HFFc6 (cell line): ENCODE data around the gene TAS1R3. TPM values are rescaled to one million over a fixed set of nuclear protein-coding genes. Genes with fewer than 3 reads are reported as not detected.
"Not testable (repeated sequence)": the region's sequence is repeated elsewhere in the genome, so short reads cannot be mapped to it uniquely, and the experiment has no call there.

ENCODE experiments used
- DNase-seq: peaks from one replicate; pipeline ENCODE4 v3.0.0-alpha.2; 2018
- H3K27ac Mint-ChIP-seq: 2 replicates; pipeline ENCODE4 v1.8.0; 2020; ENCODE audit warnings: mild to moderate bottlenecking, mixed read lengths
- H3K27me3 Mint-ChIP-seq: 2 replicates; pipeline ENCODE4 v1.8.0; 2021; ENCODE audit warnings: mild to moderate bottlenecking, moderate library complexity, mixed read lengths; ENCODE audit not compliant: insufficient read depth
- H3K36me3 Mint-ChIP-seq: 2 replicates; pipeline ENCODE4 v1.8.0; 2021; ENCODE audit warnings: low read depth, mixed read lengths
- H3K4me1 Mint-ChIP-seq: 2 replicates; pipeline ENCODE4 v1.8.0; 2020; ENCODE audit warnings: low read depth, mixed read lengths
- H3K4me3 Mint-ChIP-seq: 2 replicates; pipeline ENCODE4 v1.8.0; 2020; ENCODE audit warnings: mild to moderate bottlenecking, moderate library complexity, mixed read lengths
- H3K9me3 Mint-ChIP-seq: 2 replicates; pipeline ENCODE4 v1.8.0; 2020; ENCODE audit warnings: mild to moderate bottlenecking, mixed read lengths
- CTCF ChIP-seq: fragments of 200-600 bp; sonication (generic); IDR thresholded peaks from 2 replicates; pipeline ENCODE4 v1.5.0; 2021; ENCODE audit warnings: antibody characterized with exemption, mild to moderate bottlenecking
- total RNA-seq, 6 experiments: library from RNA; stranded (reverse); fragmentation: NEBNext Ultra II Directional; extraction: Animal tissue kit (Norgen Biotek cat#: 25700); gene quantifications; 2 replicates in 1 of 6; 3 replicates in 5 of 6; pipeline ENCODE4 v1.2.3, GENCODE V29; 2021

Gene TAS1R3
- total RNA-seq, 6 experiments from 2014 or later: 0.07 to 0.20 (median 0.13) TPM

GRCh38 chr1:1364266-1364665 lies 33.2 kb downstream of the TAS1R3 start:
- peaks cover 31% of the 10 kb centered on the region for H3K4me1 Mint-ChIP-seq

DNA sequence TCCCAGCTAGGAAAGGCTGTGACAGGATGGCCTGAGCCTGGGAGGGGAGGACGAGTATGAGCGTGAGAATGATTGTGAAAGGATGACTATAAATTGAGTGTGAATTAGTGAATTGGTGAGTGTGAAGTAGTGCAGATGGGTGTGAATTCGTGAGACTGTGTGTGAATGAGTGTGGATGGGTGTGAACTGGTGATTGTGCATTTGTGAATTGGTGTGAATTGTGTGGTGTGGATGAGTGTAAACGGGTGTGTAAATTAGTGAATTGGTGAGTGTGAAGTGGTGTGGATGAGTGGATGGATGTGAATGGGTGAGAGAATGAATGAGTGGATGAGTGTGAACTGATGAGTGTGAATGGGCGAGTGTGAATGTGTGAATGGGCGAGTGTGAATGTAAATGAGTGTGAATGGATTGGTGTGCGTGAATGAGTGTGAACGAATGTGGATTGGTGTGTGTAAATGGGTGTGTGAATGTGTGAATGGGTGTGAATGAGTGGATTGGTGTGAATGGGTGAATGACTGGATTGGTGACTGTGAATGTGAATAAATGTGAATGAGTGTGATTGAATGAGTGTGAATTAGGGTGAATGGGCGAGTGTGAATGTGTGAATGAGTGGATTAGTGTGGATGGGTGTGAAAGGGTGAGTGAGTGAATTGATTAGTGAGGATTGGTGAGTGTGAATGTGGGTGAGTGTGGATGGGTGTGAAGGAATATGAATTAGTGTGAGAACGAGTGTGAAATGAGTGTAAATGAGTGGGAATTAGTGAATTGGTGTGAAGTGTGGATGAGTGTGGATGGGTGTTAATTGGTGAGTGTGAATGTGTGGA lies 35.0 kb downstream of the TAS1R3 start:
- Mint-ChIP-seq H3K9me3 (no peaks in the 10 kb centered on the region), H3K36me3 (no peaks in the 10 kb centered on the region), H3K4me3 (no peak overlapping the region), H3K27me3 (no peaks in the 10 kb centered on the region; the same call in 1 of the 2 replicates), H3K27ac (no peak overlapping the region), H3K4me1 (peaks cover 13% of the 10 kb centered on the region)
- DNase-seq: no peak
- TF ChIP-seq CTCF: no peak

More at GRCh38 chr1:1364266-1364665, 33.2 kb downstream of the TAS1R3 start:
- no peaks in the 10 kb centered on the region for H3K36me3 Mint-ChIP-seq
- no peak overlapping the region for H3K27ac Mint-ChIP-seq
- no peaks in the 10 kb centered on the region for H3K9me3 Mint-ChIP-seq
- DNase-seq: no peak
- TF ChIP-seq CTCF: no peak
- H3K27me3 Mint-ChIP-seq: no peaks in the 10 kb centered on the region; the same call in 1 of the 2 replicates
- H3K4me3 Mint-ChIP-seq: no peak overlapping the region

GRCh38 chr1:1366699-1367066 lies 35.6 kb downstream of the TAS1R3 start:
- H3K27me3 Mint-ChIP-seq: no peaks in the 10 kb centered on the region; the same call in 1 of the 2 replicates
- H3K4me3 Mint-ChIP-seq: no peak overlapping the region
- no peaks in the 10 kb centered on the region for H3K9me3 Mint-ChIP-seq
- peaks cover 8% of the 10 kb centered on the region for H3K4me1 Mint-ChIP-seq
- DNase-seq: no peak
- TF ChIP-seq CTCF: no peak
- no peak overlapping the region for H3K27ac Mint-ChIP-seq
- no peaks in the 10 kb centered on the region for H3K36me3 Mint-ChIP-seq

DNA sequence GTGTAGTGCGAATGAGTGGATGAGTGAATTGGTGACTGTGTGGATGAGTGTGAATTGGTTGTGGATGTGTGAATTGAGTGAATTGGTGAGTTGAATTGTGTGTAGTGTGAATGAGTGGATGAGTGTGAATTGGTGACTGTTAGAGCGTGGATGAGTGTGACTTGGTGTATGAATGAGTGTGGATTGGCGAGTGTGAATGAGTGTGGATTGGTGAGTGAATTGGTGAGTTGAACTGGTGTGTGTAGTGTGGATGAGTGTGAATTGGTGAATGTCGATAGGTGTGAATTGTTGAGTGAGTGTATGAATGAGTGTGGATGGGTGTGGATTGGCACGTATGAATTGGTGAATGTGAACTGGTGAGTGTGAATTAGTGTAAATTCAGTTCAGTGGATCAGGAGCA lies 36.2 kb downstream of the TAS1R3 start:
- Mint-ChIP-seq H3K27ac (no peak overlapping the region), H3K36me3 (no peaks in the 10 kb centered on the region), H3K27me3 (no peaks in the 10 kb centered on the region), H3K9me3 (no peaks in the 10 kb centered on the region), H3K4me3 (no peak overlapping the region), H3K4me1 (peaks cover 6% of the 10 kb centered on the region)
- TF ChIP-seq CTCF: no peak
- DNase-seq: no peak

GRCh38 chr1:1370094-1370493 lies 39.0 kb downstream of the TAS1R3 start:
- H3K27ac Mint-ChIP-seq, H3K4me3 Mint-ChIP-seq, DNase-seq, H3K36me3 Mint-ChIP-seq, H3K9me3 Mint-ChIP-seq, H3K27me3 Mint-ChIP-seq: not testable (repeated sequence)
- peaks cover 11% of the 10 kb centered on the region; the same call in 1 of the 2 replicates for H3K4me1 Mint-ChIP-seq

- no peak for TF ChIP-seq CTCF
- Mint-ChIP-seq H3K4me1 (peaks cover 11% of the 10 kb centered on the region; the same call in 1 of the 2 replicates), H3K36me3 (no peaks in the 10 kb centered on the region), H3K9me3 (no peaks in the 10 kb centered on the region), H3K27ac (no peak overlapping the region), H3K27me3 (no peaks in the 10 kb centered on the region), H3K4me3 (no peak overlapping the region)
- no peak for DNase-seq
Measured at GRCh38 chr1:1370771-1371300, 39.8 kb downstream of the TAS1R3 start.
